Stomach (tissue), 4 donors: ENCODE results near the gene SMG9.

Experiments used
- CTCF ChIP-seq, 7 experiments: fragments of 450-650 bp in 4 of 7; fragments of 200-600 bp in 3 of 7; sonication (generic) in 3 of 7; IDR thresholded peaks; one replicate each; pipeline ENCODE4 v1.5.1; 2016 to 2019; ENCODE audit warnings: antibody characterized with exemption in 7 of 7, control low read depth in 2 of 7, mild to moderate bottlenecking in 1 of 7
- POLR2AphosphoS5 ChIP-seq, 3 donors: sonication (generic); formaldehyde crosslinking; IDR thresholded peaks; one replicate each; pipeline ENCODE4 v1.6.1; 2016; ENCODE audit warnings: antibody characterized with exemption in 3 of 3

DNA sequence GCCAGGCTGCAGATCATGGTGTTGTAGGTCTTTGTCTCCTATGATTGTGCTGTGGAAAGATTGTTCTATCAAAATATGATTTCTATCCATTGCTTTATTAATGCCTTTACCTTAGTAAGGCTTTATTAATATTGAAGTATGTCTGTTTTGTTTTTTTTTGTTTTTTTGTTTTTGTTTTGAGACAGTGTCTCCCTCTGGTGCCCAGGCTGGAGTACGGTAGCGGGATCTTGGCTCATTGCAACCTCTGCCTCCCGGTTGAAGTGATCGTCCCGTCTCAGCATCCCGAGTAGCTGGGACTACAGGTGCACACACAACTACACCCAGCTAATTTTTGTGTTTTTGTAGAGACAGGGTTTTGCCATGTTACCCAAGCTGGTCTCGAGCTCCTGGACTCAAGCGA, 31.2 kb downstream of the SMG9 start:
- TF ChIP-seq CTCF (IDR thresholded peaks at IDR 0.05) (no peak), POLR2AphosphoS5 (IDR thresholded peaks at IDR 0.05) (no peak)
